Measurements from ENCODE around the gene GABRQ.

Gene GABRQ

GRCh38 chrX:152635941-152636340 is 1.8 kb upstream of the GABRQ start:
- Histone ChIP-seq H4K91ac (ENCODE audit: low read length) (no peak overlapping the region), H2BK12ac (ENCODE audit: low read length in 2 of 2) (no peak overlapping the region), H2BK120ac (ENCODE audit: low read depth, low read length) (no peak overlapping the region), H3K4me1 (ENCODE audit: control insufficient read depth, insufficient read depth, low read depth, low read length) (no peaks in the 10 kb centered on the region), H3K79me1 (replicated peaks; ENCODE audit: low read length, poor library complexity, severe bottlenecking) (no peaks in the 10 kb centered on the region), H2BK5ac (ENCODE audit: low read depth, low read length, poor library complexity, severe bottlenecking) (no peak overlapping the region), H3K9ac (ENCODE audit: low read length) (no peak overlapping the region), H4K8ac (ENCODE audit: low read length) (no peak overlapping the region), H2AFZ (ENCODE audit: low read depth, low read length) (no peak overlapping the region), H3K14ac (ENCODE audit: low read length in 2 of 2) (no peak overlapping the region), H2AK5ac (ENCODE audit: low read length, severe bottlenecking) (no peak overlapping the region), H3K18ac (ENCODE audit: low read depth in 1 of 2, low read length in 2 of 2) (no peak overlapping the region), H3K36me3 (ENCODE audit: control insufficient read depth in 1 of 2, insufficient read depth in 2 of 2, low read depth in 1 of 2, low read length in 2 of 2) (no peaks in the 10 kb centered on the region), H3K4ac (ENCODE audit: low read depth in 1 of 2, low read length in 2 of 2) (no peak overlapping the region), H3K23ac (ENCODE audit: low read length in 2 of 2) (no peak overlapping the region), H3K4me3 (ENCODE audit: insufficient read depth in 1 of 2, low read depth in 1 of 2, low read length in 2 of 2) (no peak overlapping the region), H3K4me2 (ENCODE audit: low read length, poor library complexity, severe bottlenecking) (no peak overlapping the region), H3K9me3 (ENCODE audit: control insufficient read depth, low read length) (no peaks in the 10 kb centered on the region), H3K27ac (ENCODE audit: low read length, poor library complexity, severe bottlenecking) (no peak overlapping the region), H3K27me3 (ENCODE audit: control insufficient read depth in 1 of 2, insufficient read depth in 1 of 2, low read length in 2 of 2) (peaks cover 20 to 71% of the 10 kb centered on the region in 2 experiments), H2BK15ac (ENCODE audit: low read depth, poor library complexity, severe bottlenecking) (no peak overlapping the region)
- 9% methylated on average over 7 of the region's 7 CpGs for WGBS
- DNase-seq: peak; percentile 12

DNA sequence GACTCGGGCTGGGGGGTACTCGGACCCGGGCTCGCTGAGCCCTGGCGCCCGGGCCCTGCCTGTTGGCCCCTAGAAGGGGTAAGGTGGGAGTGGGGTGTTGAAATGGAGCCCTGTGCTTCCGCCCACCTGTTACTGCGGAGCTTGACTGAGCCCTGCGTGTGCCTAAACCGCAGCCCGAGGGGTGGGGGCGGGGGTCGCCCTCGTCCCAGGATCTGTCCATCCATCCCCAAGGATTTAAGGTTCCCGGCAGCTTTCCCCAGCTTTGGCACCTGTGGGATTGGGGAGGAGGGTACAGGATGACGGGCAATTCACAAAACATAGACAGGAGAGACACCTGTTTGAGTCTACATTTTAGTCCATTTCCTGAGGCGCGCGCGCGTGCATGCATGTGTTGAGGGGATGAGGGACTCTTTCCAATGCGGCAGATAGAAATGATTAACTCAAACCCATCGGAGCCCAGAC is 779 bp downstream of the GABRQ start:
- H3K23ac ChIP-seq (ENCODE audit: low read length in 2 of 2): no peak overlapping the region
- H3K14ac ChIP-seq (ENCODE audit: low read length in 2 of 2): no peak overlapping the region
- no peak overlapping the region for H2BK12ac ChIP-seq (ENCODE audit: low read length in 2 of 2)
- no peak overlapping the region for H2AK5ac ChIP-seq (ENCODE audit: low read length, severe bottlenecking)
- H2BK15ac ChIP-seq (ENCODE audit: low read depth, poor library complexity, severe bottlenecking): no peak overlapping the region
- H3K4ac ChIP-seq (ENCODE audit: low read depth in 1 of 2, low read length in 2 of 2): no peak overlapping the region
- no peak overlapping the region for H3K27ac ChIP-seq (ENCODE audit: low read length, poor library complexity, severe bottlenecking)
- DNase-seq: no peak
- 39% methylated on average over 13 of the region's 23 CpGs for WGBS
- H3K9ac ChIP-seq (ENCODE audit: low read length): no peak overlapping the region
- H2AFZ ChIP-seq (ENCODE audit: low read depth, low read length): no peak overlapping the region
- H4K91ac ChIP-seq (ENCODE audit: low read length): no peak overlapping the region
- no peak overlapping the region for H3K4me2 ChIP-seq (ENCODE audit: low read length, poor library complexity, severe bottlenecking)
- H3K18ac ChIP-seq (ENCODE audit: low read depth in 1 of 2, low read length in 2 of 2): no peak overlapping the region
- no peak overlapping the region for H4K8ac ChIP-seq (ENCODE audit: low read length)
- H3K4me1 ChIP-seq (ENCODE audit: control insufficient read depth, insufficient read depth, low read depth, low read length): no peaks in the 10 kb centered on the region
- peaks cover 20 to 78% of the 10 kb centered on the region in 2 experiments for H3K27me3 ChIP-seq (ENCODE audit: control insufficient read depth in 1 of 2, insufficient read depth in 1 of 2, low read length in 2 of 2)
- no peak overlapping the region for H3K4me3 ChIP-seq (ENCODE audit: insufficient read depth in 1 of 2, low read depth in 1 of 2, low read length in 2 of 2)
- H3K36me3 ChIP-seq (ENCODE audit: control insufficient read depth in 1 of 2, insufficient read depth in 2 of 2, low read depth in 1 of 2, low read length in 2 of 2): no peaks in the 10 kb centered on the region
- no peak overlapping the region for H2BK5ac ChIP-seq (ENCODE audit: low read depth, low read length, poor library complexity, severe bottlenecking)
- no peaks in the 10 kb centered on the region for H3K79me1 ChIP-seq (replicated peaks; ENCODE audit: low read length, poor library complexity, severe bottlenecking)
- H3K9me3 ChIP-seq (ENCODE audit: control insufficient read depth, low read length): no peaks in the 10 kb centered on the region
- H2BK120ac ChIP-seq (ENCODE audit: low read depth, low read length): no peak overlapping the region

- no peak overlapping the region for H4K8ac ChIP-seq (ENCODE audit: low read length)
- no peak overlapping the region for H2AFZ ChIP-seq (ENCODE audit: low read depth, low read length)
- H2AK5ac ChIP-seq (ENCODE audit: low read length, severe bottlenecking): no peak overlapping the region
- no peaks in the 10 kb centered on the region for H3K79me1 ChIP-seq (replicated peaks; ENCODE audit: low read length, poor library complexity, severe bottlenecking)
- WGBS: 40% methylated on average over 3 of the region's 7 CpGs
- no peak overlapping the region for H3K4me2 ChIP-seq (ENCODE audit: low read length, poor library complexity, severe bottlenecking)
- H3K36me3 ChIP-seq (ENCODE audit: control insufficient read depth in 1 of 2, insufficient read depth in 2 of 2, low read depth in 1 of 2, low read length in 2 of 2): no peaks in the 10 kb centered on the region
- no peak for DNase-seq
- no peak overlapping the region for H2BK15ac ChIP-seq (ENCODE audit: low read depth, poor library complexity, severe bottlenecking)
- H2BK5ac ChIP-seq (ENCODE audit: low read depth, low read length, poor library complexity, severe bottlenecking): no peak overlapping the region
- no peaks in the 10 kb centered on the region for H3K9me3 ChIP-seq (ENCODE audit: control insufficient read depth, low read length)
- no peak overlapping the region for H2BK120ac ChIP-seq (ENCODE audit: low read depth, low read length)
- H3K18ac ChIP-seq (ENCODE audit: low read depth in 1 of 2, low read length in 2 of 2): no peak overlapping the region
- no peak overlapping the region for H3K23ac ChIP-seq (ENCODE audit: low read length in 2 of 2)
- no peak overlapping the region for H2BK12ac ChIP-seq (ENCODE audit: low read length in 2 of 2)
- H3K4ac ChIP-seq (ENCODE audit: low read depth in 1 of 2, low read length in 2 of 2): no peak overlapping the region
- H3K27ac ChIP-seq (ENCODE audit: low read length, poor library complexity, severe bottlenecking): no peak overlapping the region
- no peak overlapping the region for H3K9ac ChIP-seq (ENCODE audit: low read length)
- no peak overlapping the region for H3K4me3 ChIP-seq (ENCODE audit: insufficient read depth in 1 of 2, low read depth in 1 of 2, low read length in 2 of 2)
- no peak overlapping the region for H3K14ac ChIP-seq (ENCODE audit: low read length in 2 of 2)
- no peak overlapping the region for H4K91ac ChIP-seq (ENCODE audit: low read length)
- H3K4me1 ChIP-seq (ENCODE audit: control insufficient read depth, insufficient read depth, low read depth, low read length): no peaks in the 10 kb centered on the region
- peaks cover 20 to 86% of the 10 kb centered on the region in 2 experiments for H3K27me3 ChIP-seq (ENCODE audit: control insufficient read depth in 1 of 2, insufficient read depth in 1 of 2, low read length in 2 of 2)
Measured at GRCh38 chrX:152639426-152639825, 1.7 kb downstream of the GABRQ start.

DNA sequence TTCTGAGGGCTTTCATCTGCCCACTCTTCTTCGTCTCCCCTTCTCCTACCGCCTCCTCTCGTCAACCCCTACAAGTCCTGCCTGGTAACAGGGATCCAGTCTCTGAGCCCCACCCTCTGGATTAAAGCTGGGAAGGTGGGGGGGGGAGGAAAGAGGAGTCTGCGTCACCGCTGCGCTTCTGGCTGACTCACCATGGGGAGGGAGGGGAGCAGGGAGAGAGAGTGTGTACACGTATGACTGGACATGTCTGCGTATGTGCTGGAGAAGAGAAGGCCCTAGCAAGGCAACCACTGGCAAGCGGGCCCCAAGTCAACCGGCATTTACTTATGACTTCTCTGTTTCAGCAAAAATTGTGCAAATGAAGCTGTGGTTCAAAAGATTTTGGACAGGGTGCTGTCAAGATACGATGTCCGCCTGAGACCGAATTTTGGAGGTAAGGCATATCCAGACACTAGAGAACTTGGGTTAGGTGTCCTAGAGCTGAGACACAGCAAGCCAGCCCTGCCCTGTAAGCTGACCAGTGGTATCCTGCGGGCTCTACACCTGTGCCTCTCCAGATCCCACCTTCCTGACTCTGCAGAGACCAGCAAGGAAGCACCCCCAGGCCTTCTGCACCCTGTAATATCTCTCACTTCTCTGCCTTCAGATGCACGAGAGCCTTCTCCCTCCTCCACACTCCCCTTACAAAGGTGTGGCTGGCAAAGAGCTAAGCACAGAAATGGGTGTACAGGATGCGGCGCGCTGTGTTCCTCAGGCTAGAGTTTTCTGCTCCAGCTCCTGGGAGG is 2.5 kb downstream of the GABRQ start:
- H3K79me1 ChIP-seq (replicated peaks; ENCODE audit: low read length, poor library complexity, severe bottlenecking): no peaks in the 10 kb centered on the region
- no peak overlapping the region for H2BK5ac ChIP-seq (ENCODE audit: low read depth, low read length, poor library complexity, severe bottlenecking)
- no peak overlapping the region for H4K91ac ChIP-seq (ENCODE audit: low read length)
- H2BK15ac ChIP-seq (ENCODE audit: low read depth, poor library complexity, severe bottlenecking): no peak overlapping the region
- H3K23ac ChIP-seq (ENCODE audit: low read length in 2 of 2): no peak overlapping the region
- H3K18ac ChIP-seq (ENCODE audit: low read depth in 1 of 2, low read length in 2 of 2): no peak overlapping the region
- no peak overlapping the region for H3K9ac ChIP-seq (ENCODE audit: low read length)
- H3K4me3 ChIP-seq (ENCODE audit: insufficient read depth in 1 of 2, low read depth in 1 of 2, low read length in 2 of 2): no peak overlapping the region
- no peak overlapping the region for H3K14ac ChIP-seq (ENCODE audit: low read length in 2 of 2)
- DNase-seq: no peak
- H4K8ac ChIP-seq (ENCODE audit: low read length): no peak overlapping the region
- 74% methylated on average over 14 of the region's 18 CpGs for WGBS
- H2BK120ac ChIP-seq (ENCODE audit: low read depth, low read length): no peak overlapping the region
- H3K4ac ChIP-seq (ENCODE audit: low read depth in 1 of 2, low read length in 2 of 2): no peak overlapping the region
- no peak overlapping the region for H3K27ac ChIP-seq (ENCODE audit: low read length, poor library complexity, severe bottlenecking)
- no peaks in the 10 kb centered on the region for H3K4me1 ChIP-seq (ENCODE audit: control insufficient read depth, insufficient read depth, low read depth, low read length)
- peaks cover 20 to 86% of the 10 kb centered on the region in 2 experiments for H3K27me3 ChIP-seq (ENCODE audit: control insufficient read depth in 1 of 2, insufficient read depth in 1 of 2, low read length in 2 of 2)
- no peaks in the 10 kb centered on the region for H3K9me3 ChIP-seq (ENCODE audit: control insufficient read depth, low read length)
- H3K4me2 ChIP-seq (ENCODE audit: low read length, poor library complexity, severe bottlenecking): no peak overlapping the region
- H2AK5ac ChIP-seq (ENCODE audit: low read length, severe bottlenecking): no peak overlapping the region
- H2AFZ ChIP-seq (ENCODE audit: low read depth, low read length): no peak overlapping the region
- H2BK12ac ChIP-seq (ENCODE audit: low read length in 2 of 2): no peak overlapping the region
- H3K36me3 ChIP-seq (ENCODE audit: control insufficient read depth in 1 of 2, insufficient read depth in 2 of 2, low read depth in 1 of 2, low read length in 2 of 2): no peaks in the 10 kb centered on the region
